Colonic mucosa (tissue), 4 donors: ENCODE results near the gene APRT. TPM values are rescaled to one million over a fixed set of nuclear protein-coding genes. Genes with fewer than 3 reads are reported as not detected.

Experiments
- DNase-seq: peaks from one replicate; pipeline ENCODE4 v3.0.0-alpha.2; 2020
- H3K27ac ChIP-seq: fragments of 200-600 bp; one replicate; pipeline ENCODE4 v1.8.0; 2021
- H3K27me3 ChIP-seq: fragments of 200-600 bp; one replicate; pipeline ENCODE4 v1.8.0; 2021
- H3K36me3 ChIP-seq: fragments of 200-600 bp; one replicate; pipeline ENCODE4 v1.8.0; 2021
- H3K4me1 ChIP-seq: fragments of 200-600 bp; one replicate; pipeline ENCODE4 v1.8.0; 2021; ENCODE audit warnings: mild to moderate bottlenecking
- H3K4me3 ChIP-seq: fragments of 200-600 bp; one replicate; pipeline ENCODE4 v1.8.0; 2021
- H3K9ac ChIP-seq, 2 donors: one replicate each; pipeline ENCODE4 v1.7.0; 2013; ENCODE audit warnings: control low read depth in 2 of 2, low read depth in 2 of 2, low read length in 2 of 2
- H3K9me3 ChIP-seq: fragments of 200-600 bp; one replicate; pipeline ENCODE4 v1.8.0; 2021
- CTCF ChIP-seq: fragments of 200-600 bp; IDR thresholded peaks from one replicate; pipeline ENCODE4 v1.8.0; 2022; ENCODE audit warnings: antibody characterized with exemption, mild to moderate bottlenecking
- intact Hi-C: fragments of 100-400 bp; cut with DNase I; formaldehyde crosslinking; loops from one replicate; pipeline ENCODE4 v1.14.1; 2022
- total RNA-seq, 2 donors: library from RNA; stranded (reverse); fragmentation: NEBNext Ultra II Directional in 1 of 2; extraction: Animal tissue kit (Norgen Biotek cat#: 25700) in 1 of 2; gene quantifications; one replicate each; pipeline ENCODE4 v1.2.1, GENCODE V29; 2021
- donor health status: healthy.
- donor health status: DM: no; HTN: no; CAD: no.
- donor health status: DM: no; HTN: no; CAD: no.

APRT gene
- total RNA-seq, 2 donors from 2014 or later, result 103 to 273 TPM

GRCh38 chr16:88799569-88800276 lies 12.0 kb downstream of the APRT start:
- H3K27ac ChIP-seq, result no peak overlapping the region
- no peaks in the 10 kb centered on the region for H3K36me3 ChIP-seq
- no peak overlapping the region for H3K9ac ChIP-seq
- no peaks in the 10 kb centered on the region for H3K9me3 ChIP-seq
- intact Hi-C loops, result no loop called here
- TF ChIP-seq CTCF, result no peak
- no peak overlapping the region for H3K4me3 ChIP-seq
- H3K27me3 ChIP-seq, result no peaks in the 10 kb centered on the region
- DNase-seq, result no peak
- H3K4me1 ChIP-seq, result peaks cover 7% of the 10 kb centered on the region

GRCh38 chr16:88798772-88799455 lies 12.8 kb downstream of the APRT start:
- Histone ChIP-seq H3K27ac (no peak overlapping the region), H3K9ac (no peak overlapping the region), H3K36me3 (no peaks in the 10 kb centered on the region), H3K9me3 (no peaks in the 10 kb centered on the region), H3K27me3 (no peaks in the 10 kb centered on the region), H3K4me1 (no peaks in the 10 kb centered on the region), H3K4me3 (no peak overlapping the region)
- no peak for DNase-seq
- intact Hi-C loops, result no loop called here
- TF ChIP-seq CTCF, result no peak

- TF ChIP-seq CTCF, result no peak
- H3K36me3 ChIP-seq, result no peaks in the 10 kb centered on the region
- intact Hi-C loops, result no loop called here
- no peak for DNase-seq
- H3K9ac ChIP-seq, result no peak overlapping the region
- no peak overlapping the region for H3K27ac ChIP-seq
- no peak overlapping the region for H3K4me3 ChIP-seq
- H3K9me3 ChIP-seq, result no peaks in the 10 kb centered on the region
- no peaks in the 10 kb centered on the region for H3K27me3 ChIP-seq
- no peaks in the 10 kb centered on the region for H3K4me1 ChIP-seq
These were observed 13.7 kb downstream of the APRT start for GRCh38 chr16:88798073-88798472.

GRCh38 chr16:88796278-88796677 lies 15.4 kb downstream of the APRT start:
- Histone ChIP-seq H3K9me3 (no peaks in the 10 kb centered on the region), H3K36me3 (no peaks in the 10 kb centered on the region), H3K27me3 (no peaks in the 10 kb centered on the region), H3K4me1 (no peaks in the 10 kb centered on the region), H3K4me3 (no peak overlapping the region), H3K9ac (no peak overlapping the region), H3K27ac (no peak overlapping the region)
- TF ChIP-seq CTCF, result no peak
- intact Hi-C loops, result no loop called here
- no peak for DNase-seq

- H3K4me3 ChIP-seq, result no peak overlapping the region
- no peaks in the 10 kb centered on the region for H3K9me3 ChIP-seq
- intact Hi-C loops, result no loop called here
- H3K36me3 ChIP-seq, result no peaks in the 10 kb centered on the region
- no peak for TF ChIP-seq CTCF
- H3K27ac ChIP-seq, result no peak overlapping the region
- H3K27me3 ChIP-seq, result no peaks in the 10 kb centered on the region
- no peak for DNase-seq
- H3K9ac ChIP-seq, result no peak overlapping the region
- H3K4me1 ChIP-seq, result no peaks in the 10 kb centered on the region
These were observed 18.3 kb downstream of the APRT start for GRCh38 chr16:88793251-88793954.
